ENCODE data around the gene MICAL2. TPM values are rescaled to one million over a fixed set of nuclear protein-coding genes. Genes with fewer than 3 reads are reported as not detected.

MICAL2 gene
- polyA plus RNA-seq, 4 donors = 5.3 to 7.2 (median 6.8) TPM

GRCh38 chr11:12076840-12077534, 33.4 kb upstream of the MICAL2 start:
- DNase-seq (ENCODE audit: low read depth in 4 of 4, low spot score in 2 of 4) = no peak

GRCh38 chr11:12077535-12078280, 32.7 kb upstream of the MICAL2 start:
- DNase-seq (ENCODE audit: low read depth in 4 of 4, low spot score in 2 of 4) = no peak

GRCh38 chr11:12079726-12080556, 30.4 kb upstream of the MICAL2 start:
- no peak for DNase-seq (ENCODE audit: low read depth in 4 of 4, low spot score in 2 of 4)

- DNase-seq (ENCODE audit: low read depth in 4 of 4, low spot score in 2 of 4) = no peak
These were observed 27.0 kb upstream of the MICAL2 start for GRCh38 chr11:12083380-12083779.

GRCh38 chr11:12084256-12084655, 26.1 kb upstream of the MICAL2 start:
- no peak for DNase-seq (ENCODE audit: low read depth in 4 of 4, low spot score in 2 of 4)

DNA sequence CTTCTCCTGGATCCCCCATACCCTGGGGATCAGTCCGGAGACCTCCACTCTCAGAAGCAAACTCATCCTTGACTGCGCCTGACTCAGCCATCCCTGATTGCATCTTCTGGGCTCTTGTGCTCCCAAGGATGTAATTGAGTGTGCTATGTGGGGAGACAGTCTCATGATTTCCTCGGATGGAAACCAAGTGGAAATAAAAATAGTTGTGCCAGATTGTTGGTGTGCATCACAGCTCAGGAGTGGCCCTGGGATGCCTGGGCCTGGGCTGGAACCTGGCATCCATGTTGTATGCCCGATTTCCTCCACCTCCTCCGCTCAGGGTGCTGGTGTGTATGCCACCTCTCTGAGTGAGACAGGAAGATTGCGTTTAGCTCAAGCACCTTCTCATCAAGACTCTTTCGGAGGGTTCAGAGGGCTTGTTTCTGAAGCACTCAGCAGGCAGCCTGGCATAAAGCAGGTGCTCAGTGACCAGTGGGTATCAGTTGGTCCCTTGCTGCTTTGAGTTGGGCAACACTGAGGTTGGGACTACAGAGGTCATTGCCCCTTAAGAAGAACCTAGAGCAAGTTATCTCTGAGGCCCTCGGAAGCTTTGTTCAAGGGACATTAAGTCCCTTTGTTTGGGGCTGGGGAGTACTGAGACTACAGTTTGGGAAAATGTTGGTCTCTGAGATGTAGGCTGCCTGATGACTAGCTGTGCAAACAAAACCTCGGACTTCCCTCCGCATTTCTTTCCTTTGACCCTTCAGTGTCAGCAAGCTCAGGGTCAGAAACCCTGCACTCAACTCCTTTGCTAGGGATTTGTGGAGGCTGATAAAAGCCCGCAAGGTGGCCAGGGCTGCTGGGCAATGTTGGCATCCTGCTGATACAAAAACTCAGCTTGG, 24.8 kb upstream of the MICAL2 start:
- no peak for DNase-seq (ENCODE audit: low read depth in 4 of 4, low spot score in 2 of 4)

DNA sequence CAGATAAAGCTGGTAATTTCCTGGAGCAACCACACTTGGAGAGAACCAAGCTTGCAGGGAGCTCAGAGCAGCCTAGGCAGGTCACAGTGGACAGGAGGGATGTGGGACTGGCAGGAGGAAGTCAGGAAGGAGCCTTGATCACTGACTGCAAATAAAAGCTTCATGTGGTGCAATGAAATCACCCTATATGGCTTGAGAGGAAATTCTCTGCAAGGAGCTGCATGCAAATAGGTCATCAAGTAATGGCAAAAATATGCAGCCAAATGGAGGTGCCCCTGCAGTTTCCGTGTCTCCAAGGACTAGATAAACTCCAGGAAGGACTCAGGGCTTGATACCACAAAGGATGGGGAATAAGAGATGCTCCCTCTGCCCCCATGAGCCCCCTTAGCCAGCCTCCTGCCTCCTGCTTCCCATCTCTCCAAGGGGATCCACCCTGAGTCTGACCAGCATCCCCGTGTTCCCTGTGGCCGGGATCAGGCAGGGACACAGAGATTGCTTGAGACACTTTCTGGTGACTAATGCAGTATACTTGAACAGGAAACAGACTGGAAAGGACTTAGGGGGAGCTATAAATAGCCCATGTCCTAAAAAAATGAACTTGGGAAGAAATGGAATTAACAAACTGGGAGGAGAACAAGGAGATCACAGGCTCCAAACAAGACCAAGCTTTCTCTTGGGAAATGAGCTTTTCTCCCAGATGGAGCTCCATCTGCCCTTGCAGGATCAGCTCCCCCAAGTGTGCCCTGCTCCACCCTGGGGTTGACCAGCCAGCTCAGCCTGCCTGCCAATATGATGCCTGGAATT, 23.9 kb upstream of the MICAL2 start:
- no peak for DNase-seq (ENCODE audit: low read depth in 4 of 4, low spot score in 2 of 4)

GRCh38 chr11:12087075-12088004, 23.1 kb upstream of the MICAL2 start:
- no peak for DNase-seq (ENCODE audit: low read depth in 4 of 4, low spot score in 2 of 4)

DNA sequence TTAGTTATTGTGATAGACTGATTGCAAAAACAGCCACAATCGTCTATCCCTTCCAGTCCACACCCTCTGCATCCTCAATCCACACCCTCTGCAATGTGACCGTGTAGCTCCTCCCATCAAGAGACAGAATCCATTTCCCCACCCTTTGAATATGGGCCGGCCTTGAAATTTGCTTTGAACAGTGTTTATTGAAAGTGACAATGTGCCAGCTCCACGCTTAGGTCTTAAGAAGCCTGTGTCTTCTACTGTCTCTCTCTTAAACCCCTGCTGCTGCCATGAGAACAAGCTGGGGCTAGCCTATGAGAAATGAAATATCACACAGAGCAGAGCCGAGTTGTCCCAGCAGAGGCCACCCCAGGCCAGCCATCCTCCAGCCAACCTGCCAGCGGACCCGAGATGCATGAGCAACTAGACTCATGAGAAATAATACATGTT, 22.3 kb upstream of the MICAL2 start:
- DNase-seq (ENCODE audit: low read depth in 4 of 4, low spot score in 2 of 4) = no peak

DNA sequence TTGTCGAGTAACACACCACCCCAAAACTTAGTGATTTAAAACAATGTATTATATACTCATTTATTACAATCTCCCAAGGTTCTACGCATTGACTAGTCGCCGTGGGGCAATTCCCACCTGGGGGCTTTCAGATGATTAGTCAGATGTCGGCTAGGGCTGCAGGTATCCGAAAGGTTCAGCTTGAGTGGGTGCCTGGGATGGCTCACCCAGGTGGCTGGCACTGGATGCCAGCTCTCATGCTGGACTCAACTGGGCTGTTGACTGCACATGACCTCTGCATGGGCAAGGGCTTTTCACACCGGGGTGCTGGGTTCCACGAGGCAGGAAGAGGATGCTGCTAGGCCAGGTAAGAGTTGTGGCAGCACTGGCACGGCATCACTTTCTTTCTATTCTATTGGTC, 21.9 kb upstream of the MICAL2 start:
- DNase-seq (ENCODE audit: low read depth in 4 of 4, low spot score in 2 of 4) = no peak

GRCh38 chr11:12089041-12089440, 21.3 kb upstream of the MICAL2 start:
- no peak for DNase-seq (ENCODE audit: low read depth in 4 of 4, low spot score in 2 of 4)

GRCh38 chr11:12089473-12089872, 20.9 kb upstream of the MICAL2 start:
- no peak for DNase-seq (ENCODE audit: low read depth in 4 of 4, low spot score in 2 of 4)

GRCh38 chr11:12090061-12090591, 20.3 kb upstream of the MICAL2 start:
- no peak for DNase-seq (ENCODE audit: low read depth in 4 of 4, low spot score in 2 of 4)

GRCh38 chr11:12090761-12091258, 19.6 kb upstream of the MICAL2 start:
- DNase-seq (ENCODE audit: low read depth in 4 of 4, low spot score in 2 of 4) = no peak

DNA sequence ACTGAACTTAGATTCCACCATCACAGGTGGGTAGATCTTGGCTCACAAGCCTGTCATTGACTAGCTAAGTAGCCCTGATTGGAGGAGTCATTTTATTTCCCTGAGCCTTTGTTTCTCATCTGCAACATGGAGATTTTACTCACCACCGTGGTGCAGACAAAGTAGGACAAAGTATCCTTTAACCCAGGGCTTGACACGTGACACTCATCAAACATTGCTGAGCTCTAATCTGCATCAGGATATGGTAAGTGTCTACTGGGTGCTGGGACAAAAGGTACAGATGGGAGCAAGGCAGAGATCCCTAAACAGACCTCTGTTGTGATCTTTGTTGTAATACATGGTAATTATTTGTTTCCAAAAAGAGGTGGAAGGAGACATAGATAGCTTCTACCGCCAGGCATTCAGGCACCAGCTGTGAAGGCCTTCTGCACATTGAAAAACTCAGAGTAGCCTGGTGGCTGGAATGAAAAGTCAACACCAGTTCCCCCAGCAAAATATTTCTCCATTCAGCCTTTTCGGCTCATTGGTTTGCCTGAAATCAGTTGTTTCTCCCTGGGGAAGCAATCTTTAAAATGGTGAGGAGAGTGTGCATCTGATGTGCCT, 18.3 kb upstream of the MICAL2 start:
- no peak for DNase-seq (ENCODE audit: low read depth in 4 of 4, low spot score in 2 of 4)

DNA sequence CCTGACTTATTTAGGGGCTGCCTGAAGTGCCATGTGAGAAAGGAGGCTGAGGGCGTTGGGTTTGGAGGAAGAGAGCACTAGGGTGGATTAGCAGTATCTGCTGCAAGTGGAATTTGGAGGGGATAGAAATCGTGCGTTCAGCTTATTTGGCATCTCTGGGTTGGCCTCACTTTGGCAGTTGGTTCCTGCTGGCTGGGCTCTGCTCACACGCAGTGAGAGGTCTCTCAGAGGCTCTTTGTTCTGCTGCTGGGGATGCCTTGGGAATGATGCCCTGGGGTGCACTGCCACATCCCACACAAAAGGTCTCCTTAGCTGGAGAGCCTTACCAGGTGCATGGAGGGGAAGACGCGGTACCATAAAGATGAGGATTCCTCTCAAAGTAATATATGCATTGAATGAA, 17.7 kb upstream of the MICAL2 start:
- no peak for DNase-seq (ENCODE audit: low read depth in 4 of 4, low spot score in 2 of 4)

Measured in left renal cortex interstitium (tissue), 4 donors.